Common myeloid progenitor, CD34-positive (primary cell): ENCODE results near the gene ALX3.
A peak's percentile ranks its signal among the peaks of the same experiment; 100 is the strongest.

Experiments
- CTCF ChIA-PET: fragments of 350-600 bp; sonication (Branson Sonifier 250); formaldehyde crosslinking; loops from one replicate; lab custom pipeline; 2021; ENCODE audit warnings: antibody characterized with exemption; lab: Charles Lee
- POLR2A ChIA-PET: fragments of 350-600 bp; sonication (Branson Sonifier 250); formaldehyde crosslinking; loops from one replicate; lab custom pipeline; 2021; ENCODE audit warnings: antibody characterized with exemption; lab: Charles Lee
- DNase-seq, 3 donors: peaks; one replicate each; pipeline versions ENCODE4 v3.0.0 to v3.0.0-alpha.2; 2013
- H3K27ac ChIP-seq, 2 experiments: 1 replicate in 1 of 2; 2 replicates in 1 of 2; pipeline ENCODE4 v1.7.0; 2013; ENCODE audit warnings: inconsistent platforms in 2 of 2, low read length in 2 of 2, mild to moderate bottlenecking in 2 of 2, low read depth in 1 of 2, moderate library complexity in 1 of 2; ENCODE audit not compliant: severe bottlenecking in 2 of 2, insufficient read depth in 1 of 2, poor library complexity in 1 of 2
- H3K27me3 ChIP-seq, 5 experiments: replicated peaks in 2 of 5; 1 replicate in 3 of 5; 2 replicates in 2 of 5; pipeline versions ENCODE4 v1.6.1 to v1.7.0; 2013; ENCODE audit warnings: low read length in 4 of 5, mild to moderate bottlenecking in 2 of 5, moderate library complexity in 2 of 5, inconsistent platforms in 1 of 5; ENCODE audit not compliant: insufficient read depth in 5 of 5, control insufficient read depth in 4 of 5
- H3K36me3 ChIP-seq, 4 experiments: 1 replicate in 2 of 4; 2 replicates in 2 of 4; pipeline versions ENCODE4 v1.6.1 to v1.7.0; 2013; ENCODE audit warnings: low read length in 3 of 4, control low read depth in 1 of 4, mild to moderate bottlenecking in 1 of 4; ENCODE audit not compliant: control insufficient read depth in 4 of 4, insufficient read depth in 4 of 4
- H3K4me1 ChIP-seq, 4 experiments: 1 replicate in 3 of 4; 2 replicates in 1 of 4; pipeline versions ENCODE4 v1.6.1 to v1.7.1; 2013; ENCODE audit warnings: low read length in 3 of 4, mild to moderate bottlenecking in 3 of 4, control low read depth in 1 of 4, inconsistent platforms in 1 of 4, moderate library complexity in 1 of 4; ENCODE audit not compliant: control insufficient read depth in 4 of 4, insufficient read depth in 4 of 4; ENCODE audit errors: control extremely low read depth in 1 of 4
- H3K4me3 ChIP-seq, 7 experiments: 1 replicate in 4 of 7; 2 replicates in 3 of 7; pipeline versions ENCODE4 v1.5.1 to v1.7.0; 2013; ENCODE audit warnings: mild to moderate bottlenecking in 7 of 7, low read length in 6 of 7, moderate library complexity in 6 of 7, inconsistent platforms in 2 of 7, low read depth in 2 of 7, control low read depth in 1 of 7; ENCODE audit not compliant: insufficient read depth in 4 of 7, control insufficient read depth in 1 of 7; ENCODE audit errors: extremely low read depth in 1 of 7
- H3K9me3 ChIP-seq, 5 experiments: 1 replicate in 4 of 5; 2 replicates in 1 of 5; pipeline versions ENCODE4 v1.6.1 to v1.7.1; 2013; ENCODE audit warnings: low read length in 4 of 5, mild to moderate bottlenecking in 2 of 5, inconsistent platforms in 1 of 5, low read depth in 1 of 5, moderate library complexity in 1 of 5; ENCODE audit not compliant: control insufficient read depth in 4 of 5, insufficient read depth in 2 of 5; ENCODE audit errors: control extremely low read depth in 1 of 5
- WGBS: methylation state at CpG from one replicate; pipeline ENCODE4 v1.1.5; 2013; ENCODE audit not compliant: insufficient coverage; 5-methylcytosine and 5-hydroxymethylcytosine counted together

The ALX3 gene

DNA sequence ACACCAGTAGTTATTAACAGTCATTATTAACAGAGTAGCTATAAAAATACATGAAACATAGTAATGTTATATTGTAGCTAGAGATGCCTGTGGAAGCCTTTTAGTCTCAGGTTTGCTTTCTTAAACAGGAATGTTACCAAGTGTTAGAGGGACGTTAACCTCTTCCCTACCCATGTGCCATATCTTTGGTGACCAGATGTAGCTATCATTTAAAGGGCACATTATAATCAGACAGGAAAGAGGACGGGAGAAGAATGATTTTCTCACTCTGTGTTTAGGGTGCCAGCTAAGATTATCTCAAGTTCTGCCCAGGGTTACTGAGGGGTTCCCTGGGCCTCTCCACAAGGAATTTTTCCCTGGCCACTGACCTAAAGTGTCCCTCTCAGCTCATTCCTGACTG lies 20.9 kb upstream of the ALX3 start:
- Histone ChIP-seq H3K36me3 (no peaks in the 10 kb centered on the region), H3K9me3 (peaks cover 0 to 3% (median 0%) of the 10 kb centered on the region in 5 experiments), H3K27me3 (peaks cover 0 to 19% (median 8%) of the 10 kb centered on the region in 5 experiments), H3K4me1 (peaks cover 0 to 7% (median 4%) of the 10 kb centered on the region in 4 experiments), H3K27ac (no peak overlapping the region), H3K4me3 (no peak overlapping the region)
- no peak for DNase-seq
- CTCF ChIA-PET, result interaction anchor here (0.8 to 7.8 kb wide), 10 partner anchors 10 to 71 kb away, joined by 3 to 176 read pairs (median 10); partner anchors contain the start of genes ALX3 and UBL4B
- POLR2A ChIA-PET, result no interaction called here
- 78% methylated on average over 2 of the region's 2 CpGs for WGBS

DNA sequence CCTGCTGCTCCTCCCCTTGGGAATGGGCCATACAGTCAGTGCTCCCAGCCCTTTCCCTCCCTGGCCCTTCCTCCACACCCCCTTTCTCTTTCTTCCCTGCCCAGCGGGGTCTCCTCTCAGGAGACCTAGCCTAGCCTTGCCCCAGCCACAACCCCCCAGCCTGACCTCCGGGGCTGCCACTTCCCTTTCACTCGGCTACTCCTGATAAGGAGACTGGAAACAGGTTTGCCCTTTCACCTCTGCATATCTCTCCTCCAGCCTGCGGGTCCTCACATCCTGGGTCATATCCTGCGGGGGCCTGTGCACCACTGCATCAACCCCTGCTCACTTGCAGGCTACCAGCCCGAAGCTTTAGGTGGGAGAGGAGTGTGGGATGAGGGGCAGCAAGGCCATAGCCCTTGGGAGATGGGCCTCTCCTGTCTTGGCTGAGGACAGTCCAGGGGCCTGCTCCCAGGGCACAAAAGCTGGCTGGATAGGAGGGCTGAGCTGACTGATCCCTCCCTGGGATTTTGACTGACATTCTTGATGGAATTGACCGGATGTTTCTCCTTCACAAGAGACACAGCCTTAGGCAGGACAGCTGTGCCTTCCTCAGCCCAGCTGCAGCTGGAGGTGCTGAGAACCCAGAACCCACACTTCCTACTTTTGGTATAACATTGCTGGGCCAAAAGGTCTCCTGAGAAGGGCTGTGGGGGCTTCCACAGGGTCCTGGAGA lies 19.2 kb upstream of the ALX3 start:
- peaks cover 2 to 34% (median 20%) of the 10 kb centered on the region in 5 experiments for H3K27me3 ChIP-seq
- H3K9me3 ChIP-seq, result peaks cover 0 to 3% (median 0%) of the 10 kb centered on the region in 5 experiments
- WGBS, result 48% methylated on average over 6 of the region's 7 CpGs
- ChIA-PET CTCF (interaction anchor here (1.3 to 7.8 kb wide), 6 partner anchors 8 to 53 kb away, joined by 3 to 176 read pairs (median 26); partner anchors contain the start of gene ALX3), POLR2A (no interaction called here)
- H3K4me1 ChIP-seq, result peaks cover 0 to 12% (median 5%) of the 10 kb centered on the region in 4 experiments
- H3K4me3 ChIP-seq, result no peak overlapping the region
- H3K36me3 ChIP-seq, result no peaks in the 10 kb centered on the region
- H3K27ac ChIP-seq, result no peak overlapping the region
- peak in 1 of 3 donors; percentile 21 for DNase-seq

DNA sequence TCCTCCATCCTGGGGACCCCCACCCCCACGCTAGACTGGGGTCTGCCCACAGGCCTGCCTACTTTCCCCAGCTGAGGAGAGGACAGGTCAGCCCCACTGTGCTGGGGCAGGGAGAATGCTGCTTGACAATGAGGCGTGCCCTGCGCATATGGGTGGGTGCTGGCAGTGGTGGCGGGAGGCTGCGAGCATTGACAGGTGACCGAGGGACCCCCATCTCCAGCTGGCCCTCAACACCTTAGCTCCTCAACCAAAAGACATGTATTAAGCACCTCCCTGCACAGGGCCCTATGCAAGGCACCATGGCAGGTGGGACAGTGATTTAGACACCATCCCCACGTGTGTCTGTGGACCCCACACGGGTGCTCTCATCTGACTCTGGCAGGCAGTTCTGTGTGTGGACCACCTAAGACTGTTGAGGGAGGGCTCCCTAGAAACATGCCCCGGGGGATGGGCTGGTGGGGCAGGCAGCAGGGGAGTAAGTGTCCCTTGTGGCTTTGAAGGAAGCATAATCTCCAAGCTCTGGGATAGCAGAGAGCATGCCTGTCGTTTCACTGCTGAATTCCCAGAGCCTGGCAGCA lies 18.4 kb upstream of the ALX3 start:
- 87% methylated on average over 5 of the region's 10 CpGs for WGBS
- POLR2A ChIA-PET, result interaction anchor here (0.8 kb wide), 1 partner anchor 18 kb away, joined by 3 read pairs; no protein-coding TSS in a partner anchor
- DNase-seq, result no peak
- Histone ChIP-seq H3K27me3 (peaks cover 2 to 34% (median 24%) of the 10 kb centered on the region in 5 experiments), H3K36me3 (no peaks in the 10 kb centered on the region), H3K9me3 (no peaks in the 10 kb centered on the region), H3K27ac (no peak overlapping the region), H3K4me3 (no peak overlapping the region), H3K4me1 (peaks cover 0 to 20% (median 13%) of the 10 kb centered on the region in 4 experiments)
- CTCF ChIA-PET, result interaction anchor here (0.8 to 7.8 kb wide), 14 partner anchors 8 to 407 kb away, joined by 3 to 176 read pairs (median 6); partner anchors contain the start of genes ALX3 and UBL4B

DNA sequence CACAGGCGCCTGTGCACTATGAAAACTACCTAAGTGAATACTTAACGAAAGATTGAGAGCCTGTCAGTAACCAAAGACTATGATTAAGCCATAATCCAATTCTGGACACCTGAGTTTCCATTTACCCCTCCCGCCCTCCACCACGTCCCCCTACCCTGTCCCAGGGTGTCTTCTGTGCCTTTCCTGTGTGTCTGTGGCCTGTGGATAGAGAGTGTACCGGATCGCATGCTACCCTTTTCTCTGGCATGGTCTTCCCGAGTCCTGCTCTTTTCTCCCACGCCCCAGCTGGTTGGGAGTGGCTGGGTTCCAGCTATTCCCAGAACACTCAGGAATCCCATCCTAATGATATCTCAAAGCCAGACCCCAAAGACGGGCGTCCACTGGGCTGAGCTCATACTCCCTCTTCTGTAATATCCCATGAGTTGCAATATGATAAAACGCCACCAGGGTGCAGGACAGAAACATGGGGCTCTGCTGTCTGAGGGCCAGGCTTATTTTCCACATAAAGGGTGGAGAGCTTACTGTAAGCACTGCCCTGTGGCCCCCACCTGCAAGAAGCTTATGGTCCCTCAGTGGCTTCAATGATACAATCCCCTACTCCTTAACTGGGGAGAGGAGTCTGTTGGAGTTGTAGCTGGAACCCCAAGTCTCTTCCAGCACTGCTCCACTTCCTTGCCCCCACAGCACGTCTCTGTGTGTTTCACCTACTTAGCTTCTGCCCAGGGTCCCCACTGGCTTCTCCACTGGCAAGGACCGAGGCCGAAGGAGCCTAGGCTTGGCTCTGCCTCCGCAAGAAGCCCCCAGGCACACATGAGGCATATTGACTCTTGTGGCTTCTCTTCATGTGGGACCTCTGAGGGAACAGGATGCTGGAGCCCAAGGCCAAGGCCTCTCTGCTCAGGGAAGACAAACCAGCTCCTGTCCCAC lies 17.6 kb upstream of the ALX3 start:
- 54% methylated on average over 11 of the region's 15 CpGs for WGBS
- Histone ChIP-seq H3K36me3 (no peaks in the 10 kb centered on the region), H3K27ac (no peak overlapping the region), H3K4me3 (no peak overlapping the region), H3K9me3 (no peaks in the 10 kb centered on the region), H3K27me3 (peaks cover 7 to 41% (median 26%) of the 10 kb centered on the region in 5 experiments), H3K4me1 (peaks cover 0 to 26% (median 20%) of the 10 kb centered on the region in 4 experiments)
- ChIA-PET CTCF (interaction anchor here (0.8 to 7.8 kb wide), 16 partner anchors 9 to 407 kb away, joined by 3 to 176 read pairs (median 4); partner anchors contain the start of genes ALX3 and UBL4B), POLR2A (interaction anchor here (0.8 kb wide), 1 partner anchor 18 kb away, joined by 3 read pairs; no protein-coding TSS in a partner anchor)
- peak; percentile 54 to 74 (median 62) for DNase-seq

DNA sequence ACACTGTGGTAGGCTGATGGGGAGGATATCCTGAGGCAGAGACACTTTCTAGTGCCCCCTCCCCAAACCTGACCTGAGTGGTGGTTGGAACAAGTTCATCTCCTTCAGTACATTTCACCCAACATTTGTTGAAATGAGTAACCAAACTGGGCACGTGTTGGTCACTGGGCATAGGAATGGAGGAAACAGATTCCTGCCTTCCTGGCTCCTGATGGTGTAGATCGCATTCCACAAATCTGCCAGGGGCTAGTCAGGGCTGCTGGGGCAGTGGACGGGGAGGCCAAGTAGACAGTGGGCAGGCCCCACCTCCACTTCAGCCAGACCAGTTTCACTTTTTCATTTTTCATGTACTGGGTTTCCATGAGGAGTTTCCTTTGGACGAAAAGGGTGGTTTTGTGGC lies 16.5 kb upstream of the ALX3 start:
- Histone ChIP-seq H3K9me3 (no peaks in the 10 kb centered on the region), H3K36me3 (no peaks in the 10 kb centered on the region), H3K4me3 (no peak overlapping the region), H3K4me1 (peaks cover 0 to 27% (median 20%) of the 10 kb centered on the region in 4 experiments), H3K27ac (no peak overlapping the region), H3K27me3 (peaks cover 12 to 52% (median 35%) of the 10 kb centered on the region in 5 experiments)
- WGBS, result 85% methylated on average over 4 of the region's 4 CpGs
- ChIA-PET CTCF (interaction anchor here (0.8 to 7.8 kb wide), 7 partner anchors 11 to 61 kb away, joined by 3 to 176 read pairs (median 16); partner anchors contain the start of gene ALX3), POLR2A (no interaction called here)
- DNase-seq, result no peak

DNA sequence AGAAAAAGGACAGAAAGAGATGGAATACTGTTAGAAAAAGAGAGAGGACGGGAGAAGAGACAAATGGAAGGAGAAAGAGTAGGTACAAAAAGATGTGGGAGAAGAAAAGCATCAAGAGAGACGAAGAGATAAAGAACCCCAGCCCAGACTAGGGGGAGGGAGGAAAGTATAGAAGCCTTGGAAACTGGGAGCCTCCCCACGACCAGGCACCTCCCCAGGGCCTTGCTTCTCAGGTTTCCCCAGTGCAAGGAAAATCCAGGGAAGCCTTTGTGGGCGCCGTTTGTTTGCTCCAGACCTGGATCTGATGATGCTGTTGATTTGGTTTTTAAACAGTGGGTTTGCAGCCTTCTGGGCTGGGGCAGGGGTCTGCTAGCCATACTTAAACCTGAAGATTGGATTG lies 15.2 kb upstream of the ALX3 start:
- no peak for DNase-seq
- POLR2A ChIA-PET, result no interaction called here
- H3K4me3 ChIP-seq, result no peak overlapping the region

More for the DNA sequence above, 15.2 kb upstream of the ALX3 start:
- Histone ChIP-seq H3K36me3 (no peaks in the 10 kb centered on the region), H3K27ac (no peak overlapping the region), H3K4me1 (peaks cover 0 to 27% (median 20%) of the 10 kb centered on the region in 4 experiments), H3K9me3 (no peaks in the 10 kb centered on the region), H3K27me3 (peaks cover 12 to 62% (median 35%) of the 10 kb centered on the region in 5 experiments)
- CTCF ChIA-PET, result interaction anchor here (7.8 kb wide), 1 partner anchor 19 kb away, joined by 176 read pairs; no protein-coding TSS in a partner anchor
- WGBS, result 100% methylated on average over 3 of the region's 5 CpGs
